Measurements from ENCODE around the gene PITPNB.

The PITPNB gene

DNA sequence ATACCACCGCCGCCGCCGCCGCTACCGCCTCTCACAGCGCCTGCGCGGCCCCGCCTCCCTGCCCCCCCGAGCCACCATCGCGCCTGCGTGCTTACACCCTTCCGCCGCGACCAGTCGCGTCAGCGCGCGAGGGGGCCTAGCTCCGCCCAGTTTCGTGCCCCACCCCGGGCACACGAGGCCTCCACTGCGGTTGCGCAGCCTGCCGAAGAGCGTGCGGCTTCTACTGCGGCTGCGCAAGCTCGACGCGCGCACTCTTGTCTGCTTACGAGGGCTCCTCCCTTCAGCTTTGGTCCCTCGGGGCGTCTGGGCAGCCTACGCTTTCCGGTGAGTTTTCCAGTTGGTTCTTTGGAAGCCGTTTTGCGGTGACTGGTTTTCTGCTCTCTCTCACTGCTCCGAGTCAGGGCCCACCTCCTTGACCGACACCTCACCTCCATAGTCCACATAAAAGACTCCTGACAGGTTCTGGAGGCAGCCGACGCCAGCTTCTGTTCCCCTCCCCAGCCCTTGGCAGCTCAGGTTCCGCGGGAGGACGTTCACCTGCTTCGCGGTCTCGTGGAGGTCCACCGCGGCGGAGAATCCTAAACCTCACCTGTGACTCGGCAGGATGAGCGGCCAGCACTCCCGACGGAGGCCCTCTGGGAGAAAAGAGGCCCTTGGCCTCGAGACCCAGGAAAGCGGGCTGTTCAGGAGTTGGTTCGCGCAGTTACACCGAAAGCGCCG, at the start of gene PITPNB:
PITPNB (minus strand) TSS at position 35 of the 720 bp plus-strand sequence. CDS start 65 bp downstream, outside the sequence.
- Histone ChIP-seq H2AFZ (ENCODE audit: low read depth, low read length) (peak within 1 kb of the TSS; percentile 77), H4K20me1 (ENCODE audit: insufficient read depth, low read length) (peaks cover 50% of the 10 kb centered on the region), H3K4me1 (ENCODE audit: low read length) (peaks cover 46% of the 10 kb centered on the region), H3K9me3 (ENCODE audit: insufficient read depth, low read length) (no peaks in the 10 kb centered on the region), H3K27me3 (ENCODE audit: low read depth, low read length) (no peaks in the 10 kb centered on the region), H3K36me3 (replicated peaks; ENCODE audit: low read depth, low read length) (peaks cover 44% of the 10 kb centered on the region), H3K9ac (ENCODE audit: low read length) (peak within 1 kb of the TSS; percentile 97), H3K79me2 (ENCODE audit: low read length) (peaks cover 91% of the 10 kb centered on the region), H3K4me3 (ENCODE audit: low read length) (peak within 1 kb of the TSS; percentile 96), H3K27ac (ENCODE audit: low read length) (peak within 1 kb of the TSS; percentile 81), H3K4me2 (ENCODE audit: low read length) (peak within 1 kb of the TSS; percentile 98)
- TF ChIP-seq CTCF (IDR thresholded peaks at IDR 0.05; ENCODE audit: low read depth, low read length) (no peak), EZH2phosphoT487 (IDR thresholded peaks at IDR 0.05; ENCODE audit: low read depth) (no peak)

DNA sequence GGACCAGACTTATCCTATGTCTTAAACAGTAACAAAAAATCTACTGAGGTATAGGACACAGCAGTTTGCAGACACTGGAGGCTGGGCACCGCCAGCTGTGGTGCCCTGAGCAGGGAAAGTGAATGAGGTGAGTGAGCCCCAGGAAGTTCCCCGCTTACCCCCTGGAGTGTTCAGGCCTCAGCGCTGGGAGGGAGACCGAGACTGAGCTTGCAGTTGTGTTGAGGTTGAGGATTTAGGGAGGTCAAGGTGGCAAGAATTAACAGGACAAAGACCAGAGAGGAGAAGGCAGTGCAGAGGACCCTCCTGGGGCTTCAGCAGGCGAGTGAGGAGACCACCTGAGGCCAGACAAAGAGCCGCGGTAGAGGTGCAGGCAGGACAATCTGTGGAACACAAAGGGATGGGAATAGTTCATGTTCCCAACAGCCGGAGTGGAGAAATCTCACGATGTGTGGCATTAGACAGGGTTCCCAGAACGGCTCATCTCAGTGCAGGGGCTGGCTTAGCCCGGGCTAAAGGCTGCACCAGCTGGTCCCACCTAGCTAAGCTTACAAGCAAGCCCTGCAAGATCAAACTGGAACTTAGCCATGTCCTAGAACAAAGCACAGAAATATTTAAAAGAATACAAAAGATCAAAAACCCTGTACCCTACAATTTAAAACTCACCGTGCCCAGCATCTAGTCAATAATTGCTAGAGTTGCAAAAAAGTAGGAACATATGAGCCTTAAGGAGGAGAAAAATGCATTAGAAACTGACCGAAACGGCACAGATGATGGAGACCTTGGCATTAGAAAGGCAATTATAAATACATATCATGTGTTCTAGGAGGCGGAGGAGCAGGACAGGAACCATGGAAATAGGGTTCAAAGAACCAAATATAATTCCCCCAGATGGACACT, 47.4 kb upstream of the PITPNB start:
- Histone ChIP-seq H3K4me3 (ENCODE audit: low read length) (no peak overlapping the region), H3K36me3 (replicated peaks; ENCODE audit: low read depth, low read length) (peaks cover 5% of the 10 kb centered on the region), H2AFZ (ENCODE audit: low read depth, low read length) (no peak overlapping the region), H3K9me3 (ENCODE audit: insufficient read depth, low read length) (no peaks in the 10 kb centered on the region), H3K79me2 (ENCODE audit: low read length) (no peaks in the 10 kb centered on the region), H3K9ac (ENCODE audit: low read length) (no peak overlapping the region), H4K20me1 (ENCODE audit: insufficient read depth, low read length) (no peaks in the 10 kb centered on the region), H3K27me3 (ENCODE audit: low read depth, low read length) (no peaks in the 10 kb centered on the region), H3K4me2 (ENCODE audit: low read length) (no peak overlapping the region), H3K27ac (ENCODE audit: low read length) (no peak overlapping the region), H3K4me1 (ENCODE audit: low read length) (no peaks in the 10 kb centered on the region)
- TF ChIP-seq EZH2phosphoT487 (IDR thresholded peaks at IDR 0.05; ENCODE audit: low read depth) (no peak), CTCF (IDR thresholded peaks at IDR 0.05; ENCODE audit: low read depth, low read length) (no peak)

- no peaks in the 10 kb centered on the region for H3K36me3 ChIP-seq (replicated peaks; ENCODE audit: low read depth, low read length)
- no peak for TF ChIP-seq CTCF (IDR thresholded peaks at IDR 0.05; ENCODE audit: low read depth, low read length)
- TF ChIP-seq EZH2phosphoT487 (IDR thresholded peaks at IDR 0.05; ENCODE audit: low read depth), result no peak
- H3K27me3 ChIP-seq (ENCODE audit: low read depth, low read length), result no peaks in the 10 kb centered on the region
- H3K4me3 ChIP-seq (ENCODE audit: low read length), result no peak overlapping the region
- no peak overlapping the region for H3K4me2 ChIP-seq (ENCODE audit: low read length)
- H3K4me1 ChIP-seq (ENCODE audit: low read length), result no peaks in the 10 kb centered on the region
- H3K9me3 ChIP-seq (ENCODE audit: insufficient read depth, low read length), result no peaks in the 10 kb centered on the region
- no peaks in the 10 kb centered on the region for H4K20me1 ChIP-seq (ENCODE audit: insufficient read depth, low read length)
- no peak overlapping the region for H2AFZ ChIP-seq (ENCODE audit: low read depth, low read length)
- no peaks in the 10 kb centered on the region for H3K79me2 ChIP-seq (ENCODE audit: low read length)
- H3K27ac ChIP-seq (ENCODE audit: low read length), result no peak overlapping the region
- H3K9ac ChIP-seq (ENCODE audit: low read length), result no peak overlapping the region
Observed at GRCh38 chr22:27962268-27963044, 43.4 kb upstream of the PITPNB start.

Measured in OCI-LY3 (cell line).